ENCODE data around the gene PSMG2.

The PSMG2 gene

GRCh38 chr18:12737243-12737902, 34.5 kb downstream of the PSMG2 start:
- Histone ChIP-seq H3K27me3 (no peaks in the 10 kb centered on the region), H3K4me1 (no peaks in the 10 kb centered on the region), H3K36me3 (no peaks in the 10 kb centered on the region), H3K4me3 (ENCODE audit: low read depth, low read length) (no peak overlapping the region), H3K9me3 (no peaks in the 10 kb centered on the region)
- no peak for TF ChIP-seq CTCF (IDR thresholded peaks at IDR 0.05; ENCODE audit: low read depth, low read length)
- DNase-seq: no peak

- H3K9me3 ChIP-seq: no peaks in the 10 kb centered on the region
- H3K36me3 ChIP-seq: no peaks in the 10 kb centered on the region
- DNase-seq: peak; percentile 14
- H3K27me3 ChIP-seq: no peaks in the 10 kb centered on the region
- H3K4me1 ChIP-seq: no peaks in the 10 kb centered on the region
- no peak overlapping the region for H3K4me3 ChIP-seq (ENCODE audit: low read depth, low read length)
- no peak for TF ChIP-seq CTCF (IDR thresholded peaks at IDR 0.05; ENCODE audit: low read depth, low read length)
Observed at GRCh38 chr18:12741351-12741750, 38.5 kb downstream of the PSMG2 start.

- TF ChIP-seq CTCF (IDR thresholded peaks at IDR 0.05; ENCODE audit: low read depth, low read length): no peak
- H3K9me3 ChIP-seq: no peaks in the 10 kb centered on the region
- H3K4me1 ChIP-seq: no peaks in the 10 kb centered on the region
- DNase-seq: no peak
- no peaks in the 10 kb centered on the region for H3K27me3 ChIP-seq
- H3K4me3 ChIP-seq (ENCODE audit: low read depth, low read length): no peak overlapping the region
- H3K36me3 ChIP-seq: no peaks in the 10 kb centered on the region
Observed at GRCh38 chr18:12742453-12742852, 39.6 kb downstream of the PSMG2 start.

- TF ChIP-seq CTCF (IDR thresholded peaks at IDR 0.05; ENCODE audit: low read depth, low read length): peak; percentile 40
- no peaks in the 10 kb centered on the region for H3K9me3 ChIP-seq
- no peak overlapping the region for H3K4me3 ChIP-seq (ENCODE audit: low read depth, low read length)
- no peaks in the 10 kb centered on the region for H3K4me1 ChIP-seq
- no peaks in the 10 kb centered on the region for H3K27me3 ChIP-seq
- DNase-seq: no peak
- no peaks in the 10 kb centered on the region for H3K36me3 ChIP-seq
Observed at GRCh38 chr18:12744103-12744502, 41.3 kb downstream of the PSMG2 start.

- no peak for DNase-seq
- TF ChIP-seq CTCF (IDR thresholded peaks at IDR 0.05; ENCODE audit: low read depth, low read length): no peak
- Histone ChIP-seq H3K4me3 (ENCODE audit: low read depth, low read length) (no peak overlapping the region), H3K27me3 (no peaks in the 10 kb centered on the region), H3K36me3 (no peaks in the 10 kb centered on the region), H3K9me3 (no peaks in the 10 kb centered on the region), H3K4me1 (no peaks in the 10 kb centered on the region)
Observed at GRCh38 chr18:12745095-12745795, 42.4 kb downstream of the PSMG2 start.
